Smooth muscle cell (in vitro differentiated cells): ENCODE measurements around the gene LAMB3. TPM values are rescaled to one million over a fixed set of nuclear protein-coding genes. Genes with fewer than 3 reads are reported as not detected.

Source experiments
- DNase-seq: peaks from one replicate; lab custom pipeline; 2025; ENCODE audit not compliant: unreplicated experiment; lab: John Stamatoyannopoulos, UW
- H2AFZ ChIP-seq: fragments of 200-600 bp; sonication (generic); 2 replicates; pipeline ENCODE4 v1.6.0; 2016; ENCODE audit warnings: antibody characterized with exemption, low read depth, mild to moderate bottlenecking
- H3F3A ChIP-seq: fragments of 200-600 bp; sonication (generic); 2 replicates; pipeline ENCODE4 v1.6.0; 2017; ENCODE audit warnings: antibody characterized with exemption, low read depth
- H3K27ac ChIP-seq: fragments of 200-600 bp; sonication (generic); 2 replicates; pipeline ENCODE4 v1.5.1; 2016; ENCODE audit warnings: low read depth, mild to moderate bottlenecking
- H3K27me3 ChIP-seq: fragments of 200-600 bp; sonication (generic); 2 replicates; pipeline ENCODE4 v1.6.1; 2016; ENCODE audit warnings: low read depth, mild to moderate bottlenecking
- H3K36me3 ChIP-seq: fragments of 200-600 bp; sonication (generic); 2 replicates; pipeline ENCODE4 v1.5.1; 2016; ENCODE audit warnings: low read depth
- H3K4me1 ChIP-seq: fragments of 200-600 bp; sonication (generic); 2 replicates; pipeline ENCODE4 v1.5.1; 2016; ENCODE audit warnings: low read depth
- H3K4me2 ChIP-seq: fragments of 200-600 bp; sonication (generic); 2 replicates; pipeline ENCODE4 v1.6.0; 2016; ENCODE audit warnings: mild to moderate bottlenecking
- H3K4me3 ChIP-seq: fragments of 200-600 bp; sonication (generic); 2 replicates; pipeline ENCODE4 v1.5.1; 2016; ENCODE audit warnings: mild to moderate bottlenecking
- H3K79me2 ChIP-seq: fragments of 200-600 bp; sonication (generic); 2 replicates; pipeline ENCODE4 v1.6.0; 2016; ENCODE audit warnings: low read depth, mild to moderate bottlenecking
- H3K9ac ChIP-seq: fragments of 200-600 bp; sonication (generic); 2 replicates; pipeline ENCODE4 v1.6.0; 2016; ENCODE audit warnings: low read depth
- H3K9me3 ChIP-seq: fragments of 200-600 bp; sonication (generic); replicated peaks from 2 replicates; pipeline ENCODE4 v1.5.1; 2016; ENCODE audit warnings: low read depth
- H4K20me1 ChIP-seq: fragments of 200-600 bp; sonication (generic); 2 replicates; pipeline ENCODE4 v1.6.0; 2016; ENCODE audit warnings: low read depth
- WGBS: methylation state at CpG from one replicate; pipeline ENCODE4 v1.1.7; 2016; ENCODE audit warnings: low lambda C conversion rate; 5-methylcytosine and 5-hydroxymethylcytosine counted together
- polyA plus RNA-seq: library from polyadenylated mRNA; unstranded; fragments of >200 nt; fragmentation: Nextera tagmentation; extraction: Ambion mirVana; gene quantifications from 2 replicates; pipeline ENCODE4 v1.2.1, GENCODE V29; 2016
- total RNA-seq: library from RNA; depleted of rRNA; stranded (reverse); fragments of >200 nt; gene quantifications from 2 replicates; pipeline ENCODE4 v1.2.3, GENCODE V29; 2014
- TF ChIP-seq, protein P1 (sequence below): fragments of 200-600 bp; sonication (generic); IDR thresholded peaks from 2 replicates; pipeline ENCODE4 v1.5.1; 2017; ENCODE audit warnings: borderline replicate concordance, mild to moderate bottlenecking, antibody characterized with exemption; ENCODE audit not compliant: insufficient read depth, poor library complexity, severe bottlenecking

Gene LAMB3
- total and polyA plus RNA-seq, 2 experiments from 2014 or later: 17.0 to 24.0 TPM

DNA sequence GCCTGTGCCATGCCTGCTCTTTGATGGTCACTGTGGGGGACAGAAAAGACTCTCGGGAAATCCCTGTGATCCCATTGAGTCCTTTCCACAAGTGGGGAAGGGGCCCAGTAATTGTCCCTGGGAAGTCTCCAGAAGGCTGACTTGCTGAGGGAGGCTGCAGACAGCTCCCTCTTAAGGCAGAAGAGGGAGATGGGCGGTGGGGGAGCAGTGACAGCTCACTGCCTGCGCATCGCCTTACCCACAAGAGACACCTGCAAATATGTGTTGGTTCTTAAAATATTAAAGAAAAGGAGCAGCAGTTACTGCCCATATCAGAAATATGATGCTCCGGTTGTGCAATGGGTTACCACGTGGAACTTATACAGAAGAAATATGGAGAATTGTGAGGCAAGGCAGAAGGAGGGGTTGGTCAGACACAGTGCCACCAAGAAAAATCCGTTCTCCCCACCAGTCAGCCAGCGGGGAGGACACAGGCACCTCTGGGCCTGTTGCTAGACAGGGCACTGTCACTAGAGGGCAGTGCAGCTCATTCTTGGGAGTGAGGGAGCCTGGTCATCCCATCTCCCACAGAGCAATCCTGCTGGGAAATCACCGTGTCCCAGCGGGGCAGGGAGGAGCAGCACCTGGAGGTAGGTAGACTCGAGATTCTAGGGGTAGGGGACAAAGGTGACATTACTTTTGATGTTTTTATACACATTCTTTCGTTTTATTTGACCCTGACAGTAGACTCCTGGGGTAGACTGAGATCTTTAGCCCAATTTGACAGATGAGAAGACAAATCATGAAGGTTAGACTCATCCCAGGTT, 75.6 kb downstream of the LAMB3 start:
- TF ChIP-seq, protein P1, sequence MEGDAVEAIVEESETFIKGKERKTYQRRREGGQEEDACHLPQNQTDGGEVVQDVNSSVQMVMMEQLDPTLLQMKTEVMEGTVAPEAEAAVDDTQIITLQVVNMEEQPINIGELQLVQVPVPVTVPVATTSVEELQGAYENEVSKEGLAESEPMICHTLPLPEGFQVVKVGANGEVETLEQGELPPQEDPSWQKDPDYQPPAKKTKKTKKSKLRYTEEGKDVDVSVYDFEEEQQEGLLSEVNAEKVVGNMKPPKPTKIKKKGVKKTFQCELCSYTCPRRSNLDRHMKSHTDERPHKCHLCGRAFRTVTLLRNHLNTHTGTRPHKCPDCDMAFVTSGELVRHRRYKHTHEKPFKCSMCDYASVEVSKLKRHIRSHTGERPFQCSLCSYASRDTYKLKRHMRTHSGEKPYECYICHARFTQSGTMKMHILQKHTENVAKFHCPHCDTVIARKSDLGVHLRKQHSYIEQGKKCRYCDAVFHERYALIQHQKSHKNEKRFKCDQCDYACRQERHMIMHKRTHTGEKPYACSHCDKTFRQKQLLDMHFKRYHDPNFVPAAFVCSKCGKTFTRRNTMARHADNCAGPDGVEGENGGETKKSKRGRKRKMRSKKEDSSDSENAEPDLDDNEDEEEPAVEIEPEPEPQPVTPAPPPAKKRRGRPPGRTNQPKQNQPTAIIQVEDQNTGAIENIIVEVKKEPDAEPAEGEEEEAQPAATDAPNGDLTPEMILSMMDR: peak; percentile 94

DNA sequence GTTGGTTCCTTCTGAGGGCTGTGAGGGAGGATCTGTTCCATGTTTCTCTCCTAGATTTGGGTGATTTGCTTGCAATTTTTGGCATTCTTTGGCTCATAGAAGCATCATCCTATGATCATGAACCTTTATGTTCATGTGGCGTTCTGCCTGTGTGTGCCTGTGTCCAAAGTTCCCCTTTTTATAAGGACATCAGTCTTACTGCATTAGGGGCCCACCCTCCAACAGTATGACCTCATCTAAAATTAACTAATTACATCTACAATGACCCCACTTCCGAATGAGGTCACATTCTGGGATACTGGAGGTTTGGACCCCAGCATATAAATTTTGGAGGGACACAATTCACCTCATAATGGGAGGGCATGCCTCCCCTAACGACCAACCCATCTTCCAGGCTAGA, 81.5 kb downstream of the LAMB3 start:
- no peak overlapping the region for H3K9ac ChIP-seq
- no peak overlapping the region for H2AFZ ChIP-seq
- H3K79me2 ChIP-seq: no peaks in the 10 kb centered on the region
- 79% methylated on average over 3 of the region's 3 CpGs for WGBS
- no peaks in the 10 kb centered on the region for H3K36me3 ChIP-seq
- DNase-seq: no peak
- H3K4me2 ChIP-seq: no peak overlapping the region
- TF ChIP-seq, protein P1: no peak
- H3K4me1 ChIP-seq: peaks cover 2% of the 10 kb centered on the region
- no peaks in the 10 kb centered on the region for H4K20me1 ChIP-seq
- H3K9me3 ChIP-seq: no peaks in the 10 kb centered on the region
- H3F3A ChIP-seq: no peaks in the 10 kb centered on the region
- no peak overlapping the region for H3K27ac ChIP-seq
- H3K4me3 ChIP-seq: no peak overlapping the region
- H3K27me3 ChIP-seq: peaks cover 41% of the 10 kb centered on the region

More for the DNA sequence above, 75.6 kb downstream of the LAMB3 start:
- H3K4me3 ChIP-seq: no peak overlapping the region
- WGBS: 13% methylated on average over 12 of the region's 12 CpGs
- no peaks in the 10 kb centered on the region for H3K9me3 ChIP-seq
- peak; percentile 36 for DNase-seq
- H3K27me3 ChIP-seq: peaks cover 49% of the 10 kb centered on the region
- no peak overlapping the region for H3K4me2 ChIP-seq
- no peaks in the 10 kb centered on the region for H3K79me2 ChIP-seq
- no peaks in the 10 kb centered on the region for H3F3A ChIP-seq
- H3K36me3 ChIP-seq: no peaks in the 10 kb centered on the region
- no peaks in the 10 kb centered on the region for H3K4me1 ChIP-seq
- no peak overlapping the region for H2AFZ ChIP-seq
- H4K20me1 ChIP-seq: no peaks in the 10 kb centered on the region
- no peak overlapping the region for H3K9ac ChIP-seq
- no peak overlapping the region for H3K27ac ChIP-seq

DNA sequence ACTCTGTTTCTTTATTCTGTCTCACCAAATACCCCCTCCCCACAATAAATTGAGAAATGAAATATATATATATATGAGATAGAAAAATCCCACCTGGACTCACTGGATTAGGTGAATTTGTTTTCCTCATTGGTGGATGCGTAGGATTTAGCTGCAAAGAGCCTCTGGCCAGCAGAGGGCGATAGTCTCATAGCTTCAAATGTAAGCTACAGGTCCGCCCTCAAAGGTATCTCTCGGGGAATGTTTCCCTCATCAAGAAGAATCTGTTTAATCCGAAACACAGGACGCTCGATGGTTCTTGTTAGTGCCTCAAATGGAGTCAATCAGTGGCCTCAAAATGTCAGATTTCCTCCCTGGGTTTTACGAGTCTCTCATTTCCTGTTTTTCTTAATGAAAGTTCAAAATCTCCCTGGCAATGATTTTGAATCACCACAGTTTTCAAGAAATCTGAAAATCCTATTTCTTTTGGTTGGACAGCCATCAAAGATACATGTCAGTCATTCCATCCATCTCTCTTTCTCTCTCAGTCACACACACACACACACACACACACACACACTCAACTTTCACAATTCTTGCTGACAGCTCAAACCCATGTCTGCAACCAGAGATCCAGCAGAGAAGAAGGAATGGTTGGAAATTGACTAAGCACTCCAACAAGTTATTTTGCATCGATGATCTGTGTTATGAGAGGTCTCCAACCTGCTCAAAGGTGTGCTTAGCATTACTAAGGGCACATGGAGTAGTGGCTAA, 82.6 kb downstream of the LAMB3 start:
- H3K27ac ChIP-seq: no peak overlapping the region
- TF ChIP-seq, protein P1: peak; percentile 97
- peaks cover 33% of the 10 kb centered on the region for H3K27me3 ChIP-seq
- H3K4me2 ChIP-seq: peak overlapping the region; percentile 60
- H3K9me3 ChIP-seq: no peaks in the 10 kb centered on the region
- no peak overlapping the region for H3K9ac ChIP-seq
- peaks cover 3% of the 10 kb centered on the region for H3K4me1 ChIP-seq
- 17% methylated on average over 9 of the region's 9 CpGs for WGBS
- H3K4me3 ChIP-seq: no peak overlapping the region
- peak; percentile 7 for DNase-seq
- H3K79me2 ChIP-seq: no peaks in the 10 kb centered on the region
- H4K20me1 ChIP-seq: no peaks in the 10 kb centered on the region
- no peaks in the 10 kb centered on the region for H3K36me3 ChIP-seq
- H3F3A ChIP-seq: no peaks in the 10 kb centered on the region
- H2AFZ ChIP-seq: peak overlapping the region; percentile 64
